Skeletal muscle tissue (tissue), 4 donors: Measurements from ENCODE around the gene SORL1. TPM values are rescaled to one million over a fixed set of nuclear protein-coding genes. Genes with fewer than 3 reads are reported as not detected.

Source experiments
- H3K27ac ChIP-seq: one replicate; pipeline ENCODE4 v1.7.0; 2013; ENCODE audit warnings: mild to moderate bottlenecking, low read depth, low read length, inconsistent platforms
- H3K27me3 ChIP-seq, 3 donors: one replicate each; pipeline ENCODE4 v1.7.0; 2013; ENCODE audit warnings: low read length in 3 of 3; ENCODE audit not compliant: control insufficient read depth in 3 of 3, insufficient read depth in 3 of 3
- H3K36me3 ChIP-seq, 3 donors: one replicate each; pipeline ENCODE4 v1.7.0; 2013; ENCODE audit warnings: low read length in 3 of 3; ENCODE audit not compliant: control insufficient read depth in 3 of 3, insufficient read depth in 3 of 3
- H3K4me1 ChIP-seq, 3 donors: one replicate each; pipeline ENCODE4 v1.7.0; 2013; ENCODE audit warnings: low read length in 3 of 3, mild to moderate bottlenecking in 3 of 3; ENCODE audit not compliant: control insufficient read depth in 3 of 3, insufficient read depth in 3 of 3
- H3K4me3 ChIP-seq, 3 donors: one replicate each; pipeline ENCODE4 v1.7.0; 2013; ENCODE audit warnings: low read length in 3 of 3
- H3K9ac ChIP-seq, 3 donors: one replicate each; pipeline ENCODE4 v1.7.0; 2013; ENCODE audit warnings: low read length in 3 of 3, mild to moderate bottlenecking in 3 of 3, moderate library complexity in 2 of 3, low read depth in 1 of 3
- H3K9me3 ChIP-seq, 3 donors: one replicate each; pipeline ENCODE4 v1.7.0; 2013; ENCODE audit warnings: low read length in 3 of 3; ENCODE audit not compliant: control insufficient read depth in 3 of 3
- total RNA-seq: library from RNA; depleted of rRNA; stranded (reverse); fragments of >200 nt; gene quantifications from one replicate; pipeline ENCODE4 v1.2.3, GENCODE V29; 2014
- donor health status: Osteomylitis.

Gene SORL1
- total RNA-seq, 1 donor from 2014 or later: 6.3 TPM

DNA sequence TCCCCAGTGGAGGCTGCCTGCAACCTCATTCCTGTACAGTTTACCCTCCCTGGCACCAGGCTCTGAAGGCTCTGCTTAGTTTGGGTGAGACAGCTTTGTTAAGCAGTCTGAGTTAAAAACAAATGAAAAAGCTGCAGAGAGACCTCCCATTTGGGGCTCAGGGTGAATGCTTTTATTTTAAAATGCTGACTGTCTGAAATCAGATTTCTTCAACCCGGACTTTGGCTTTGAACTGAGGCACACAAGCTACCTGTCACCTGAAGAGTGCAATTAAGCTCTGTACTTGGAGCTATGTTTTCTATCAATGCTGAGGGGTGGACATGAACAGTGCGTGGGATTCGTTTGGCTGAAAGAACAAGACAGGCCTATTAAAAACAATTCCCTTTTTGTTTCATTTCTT is 218.2 kb downstream of the SORL1 start:
- Histone ChIP-seq H3K4me1 (peaks cover 7 to 14% (median 9%) of the 10 kb centered on the region in 3 donors), H3K27ac (no peak overlapping the region), H3K4me3 (no peak overlapping the region), H3K9ac (no peak overlapping the region), H3K36me3 (no peaks in the 10 kb centered on the region), H3K27me3 (peaks cover 0 to 3% (median 0%) of the 10 kb centered on the region in 3 donors), H3K9me3 (no peaks in the 10 kb centered on the region)

DNA sequence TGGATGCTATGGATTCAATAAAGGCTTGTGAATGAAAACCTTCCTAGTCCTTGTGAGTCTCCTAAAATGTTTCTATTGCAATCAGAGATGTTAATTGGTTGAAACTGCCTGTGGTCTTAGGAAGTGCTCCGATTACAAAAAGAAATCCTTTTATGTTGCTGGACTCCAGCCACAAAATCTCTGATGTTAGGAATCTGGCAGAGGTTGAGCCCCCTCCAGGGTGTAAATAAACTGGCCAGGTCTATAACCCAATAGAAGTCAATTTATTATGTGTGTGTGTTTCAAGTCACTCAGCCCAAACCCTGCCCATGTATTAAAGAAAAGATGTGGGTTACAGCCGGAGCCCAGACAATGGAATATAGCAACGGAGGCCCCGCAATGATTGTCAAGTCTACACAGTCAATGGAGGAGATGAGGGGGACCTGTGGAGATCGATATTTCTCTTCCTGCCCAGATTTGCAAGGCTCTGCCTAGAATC is 218.7 kb downstream of the SORL1 start:
- Histone ChIP-seq H3K9ac (peak overlapping the region in 1 of 3 donors; percentile 6), H3K9me3 (no peaks in the 10 kb centered on the region), H3K4me3 (no peak overlapping the region), H3K27me3 (no peaks in the 10 kb centered on the region), H3K4me1 (peaks cover 7 to 14% (median 9%) of the 10 kb centered on the region in 3 donors), H3K36me3 (no peaks in the 10 kb centered on the region), H3K27ac (peak overlapping the region; percentile 16)

DNA sequence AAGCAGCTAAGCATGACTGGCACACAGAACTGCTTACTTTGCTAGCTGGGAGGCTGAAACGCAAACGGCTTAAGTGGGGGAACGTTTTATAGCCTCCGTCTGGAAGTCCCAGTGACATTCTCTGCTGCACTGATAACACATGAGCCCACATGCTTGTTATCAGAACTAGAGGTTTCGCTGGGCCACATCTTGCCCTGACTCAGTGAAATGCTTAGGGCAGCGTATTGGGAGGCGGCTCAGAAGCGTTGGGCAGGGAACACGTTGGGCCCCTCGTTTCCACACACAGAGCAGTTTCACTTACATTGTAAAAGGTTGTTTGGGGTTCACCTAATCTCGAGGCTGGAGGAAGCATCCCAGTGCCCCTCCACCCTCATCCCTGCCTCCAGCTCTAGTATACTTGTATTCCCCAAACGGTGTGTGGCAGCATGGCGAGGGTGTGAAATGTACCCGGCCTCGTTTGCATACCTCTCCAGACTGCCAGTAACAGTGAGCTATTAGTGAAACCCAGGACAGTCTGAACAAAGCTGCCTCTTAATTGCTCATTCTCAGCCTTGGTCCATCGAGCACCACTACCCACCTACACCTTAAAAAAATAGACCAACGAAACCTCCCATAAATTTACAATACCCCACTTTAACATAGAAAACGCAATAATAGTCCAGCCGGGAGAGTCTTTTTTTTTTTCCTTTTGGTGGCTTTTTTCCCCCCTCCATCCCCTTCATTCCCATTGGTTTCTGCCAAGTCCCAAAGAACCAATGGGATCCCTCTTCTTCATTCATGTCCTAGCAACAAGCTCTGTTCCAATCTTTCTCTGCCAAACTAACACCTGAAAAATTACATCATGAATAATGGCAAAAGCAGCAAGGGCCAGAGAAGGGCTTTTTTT is 219.4 kb downstream of the SORL1 start:
- H3K27me3 ChIP-seq: no peaks in the 10 kb centered on the region
- peaks cover 7 to 14% (median 9%) of the 10 kb centered on the region in 3 donors for H3K4me1 ChIP-seq
- H3K4me3 ChIP-seq: peak overlapping the region in 1 of 3 donors; percentile 27
- H3K27ac ChIP-seq: peak overlapping the region; percentile 16
- H3K36me3 ChIP-seq: no peaks in the 10 kb centered on the region
- H3K9ac ChIP-seq: peak overlapping the region in 1 of 3 donors; percentile 6
- no peaks in the 10 kb centered on the region for H3K9me3 ChIP-seq

DNA sequence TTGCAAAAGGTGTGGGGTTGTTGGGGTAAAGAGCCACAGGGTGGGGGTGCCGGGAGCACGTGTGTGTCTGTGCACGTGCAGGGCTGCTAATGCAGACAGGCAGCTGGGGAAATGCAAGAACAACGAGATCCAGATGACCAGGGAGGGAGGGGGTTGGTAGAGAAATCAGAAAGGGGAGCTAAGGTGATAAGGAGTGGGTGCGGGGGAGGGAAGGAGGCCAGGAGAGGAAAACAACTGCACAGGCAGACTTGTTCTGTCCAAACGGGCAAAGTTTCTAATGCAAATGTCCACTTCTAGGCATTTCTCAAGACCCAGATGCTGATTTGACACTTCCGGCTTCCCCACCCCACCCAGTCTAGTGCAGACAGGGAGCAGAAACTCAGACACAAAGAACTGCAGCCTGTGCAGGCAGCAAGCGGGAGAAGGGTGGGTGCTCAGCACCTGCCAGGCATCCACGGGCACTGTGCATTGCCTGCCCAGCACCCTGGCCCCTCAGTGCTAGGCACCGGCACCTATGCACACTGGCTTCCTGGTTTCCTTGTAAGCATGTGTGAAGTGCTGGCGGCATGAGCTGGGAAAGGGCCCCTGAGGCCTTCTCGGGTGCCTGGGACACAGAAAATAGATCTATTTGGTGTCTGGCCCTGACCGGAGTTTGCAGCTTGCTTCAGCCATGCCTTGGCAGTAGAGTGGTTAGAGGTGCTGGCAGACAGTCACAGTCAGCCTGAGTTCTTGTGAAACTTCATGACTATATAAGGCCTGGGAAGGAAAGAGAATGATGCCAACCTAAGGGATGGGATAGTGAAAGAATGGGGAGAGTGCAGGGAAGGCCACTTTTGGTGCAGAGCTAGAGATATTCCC is 220.7 kb downstream of the SORL1 start:
- Histone ChIP-seq H3K4me3 (no peak overlapping the region), H3K27me3 (no peaks in the 10 kb centered on the region), H3K27ac (no peak overlapping the region), H3K9ac (no peak overlapping the region), H3K9me3 (no peaks in the 10 kb centered on the region), H3K36me3 (no peaks in the 10 kb centered on the region), H3K4me1 (peaks cover 7 to 14% (median 9%) of the 10 kb centered on the region in 3 donors)

GRCh38 chr11:121681550-121682268 is 229.6 kb downstream of the SORL1 start:
- H3K9ac ChIP-seq: no peak overlapping the region
- no peak overlapping the region for H3K4me3 ChIP-seq
- H3K36me3 ChIP-seq: no peaks in the 10 kb centered on the region
- no peaks in the 10 kb centered on the region for H3K27me3 ChIP-seq
- no peaks in the 10 kb centered on the region for H3K9me3 ChIP-seq
- no peak overlapping the region for H3K27ac ChIP-seq
- H3K4me1 ChIP-seq: no peaks in the 10 kb centered on the region

Other genes starting within 250 kb of the SORL1 start
- gene SC5D, start 159.5 kb upstream of the SORL1 start, total RNA-seq: 15.7 TPM